HG03342 (cell line): Measurements from ENCODE around the gene INPP5K.
"Not testable (repeated sequence)": the region's sequence is repeated elsewhere in the genome, so short reads cannot be mapped to it uniquely, and the experiment has no call there.

ENCODE experiments used
- ATAC-seq: cut with Tn5 transposase; IDR thresholded peaks from one replicate; pipeline ENCODE4 v1.9.1; 2021; ENCODE audit warnings: mild to moderate bottlenecking, moderate library complexity; ENCODE audit not compliant: unreplicated experiment

INPP5K gene

GRCh38 chr17:1548032-1548431 is 31.6 kb upstream of the INPP5K start:
- no peak for ATAC-seq

DNA sequence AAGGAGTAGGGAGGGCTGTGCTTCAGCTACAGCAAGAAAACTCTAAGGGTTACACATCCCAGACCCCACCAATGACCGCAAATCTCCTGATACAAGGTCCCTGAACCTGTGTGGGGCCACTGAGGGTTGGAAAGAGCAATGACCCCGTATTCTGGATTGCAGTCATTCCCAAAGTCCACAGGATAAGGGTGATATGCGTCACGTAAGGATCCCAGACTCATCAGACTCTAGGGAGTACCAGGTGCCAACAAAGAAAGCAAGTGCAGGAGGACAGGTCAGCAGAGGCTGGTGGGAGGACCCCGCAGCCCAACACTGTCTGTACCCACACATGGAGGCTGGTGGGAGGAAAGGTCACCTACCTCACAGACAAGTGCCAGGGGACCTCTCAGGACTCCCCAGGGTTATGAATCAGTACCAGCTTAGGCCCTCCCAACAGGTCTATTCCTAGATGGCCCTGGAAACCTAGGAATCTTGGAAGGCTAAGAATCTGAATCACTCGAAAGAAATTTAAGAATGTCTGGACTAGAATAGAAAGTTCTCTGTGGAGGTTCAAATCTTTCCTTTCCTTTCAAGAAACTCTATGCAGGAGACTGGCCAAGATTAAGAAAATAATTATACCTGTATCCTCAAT is 30.0 kb upstream of the INPP5K start:
- ATAC-seq: no peak

GRCh38 chr17:1545618-1546017 is 29.2 kb upstream of the INPP5K start:
- no peak for ATAC-seq

- no peak for ATAC-seq
Measured at GRCh38 chr17:1542316-1542715, 25.9 kb upstream of the INPP5K start.

DNA sequence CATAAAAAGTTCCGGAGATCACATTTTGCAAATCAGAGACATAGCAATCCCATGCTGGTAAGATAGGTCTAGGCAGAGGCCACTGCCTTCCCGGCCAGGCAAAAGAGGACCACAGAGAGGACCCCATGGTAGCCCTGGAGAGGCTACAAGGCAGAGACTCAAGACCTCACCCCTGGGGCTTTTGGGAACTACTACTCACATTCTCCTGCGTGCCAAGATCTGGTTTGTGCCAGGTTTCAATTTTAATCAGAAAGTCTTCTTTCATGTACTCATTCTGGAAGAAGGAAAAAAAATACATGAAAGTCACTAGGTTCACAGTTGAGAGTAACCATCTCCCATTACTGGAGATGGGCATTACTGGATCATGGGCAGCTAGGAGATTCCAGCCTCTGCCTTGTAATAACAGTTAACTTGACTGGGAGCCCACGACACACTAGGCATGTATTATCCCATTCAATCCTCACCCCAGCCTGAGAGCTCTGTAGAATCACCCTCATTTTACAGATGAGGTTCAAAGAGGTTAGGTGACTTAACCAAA is 25.0 kb upstream of the INPP5K start:
- no peak for ATAC-seq

DNA sequence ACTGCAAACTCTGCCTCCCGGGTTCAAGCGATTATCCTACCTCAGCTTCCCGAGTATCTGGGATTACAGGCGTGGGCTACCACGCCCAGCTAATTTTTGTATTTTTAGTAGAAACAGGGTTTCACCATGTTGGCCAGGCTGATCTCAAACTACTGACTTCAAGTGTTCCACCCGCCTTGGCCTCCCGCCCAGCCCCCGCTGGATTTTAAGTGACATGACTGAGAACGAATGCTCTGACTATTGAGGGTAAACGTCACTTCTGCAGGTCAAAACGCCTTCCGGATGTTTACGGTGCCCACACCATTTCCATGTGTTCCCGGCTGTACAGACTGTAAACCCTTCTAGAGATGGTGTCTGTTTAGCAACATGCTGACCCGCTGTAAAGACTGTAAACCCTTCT is 23.4 kb upstream of the INPP5K start:
- no peak for ATAC-seq

GRCh38 chr17:1535737-1536136 is 19.3 kb upstream of the INPP5K start:
- no peak for ATAC-seq

DNA sequence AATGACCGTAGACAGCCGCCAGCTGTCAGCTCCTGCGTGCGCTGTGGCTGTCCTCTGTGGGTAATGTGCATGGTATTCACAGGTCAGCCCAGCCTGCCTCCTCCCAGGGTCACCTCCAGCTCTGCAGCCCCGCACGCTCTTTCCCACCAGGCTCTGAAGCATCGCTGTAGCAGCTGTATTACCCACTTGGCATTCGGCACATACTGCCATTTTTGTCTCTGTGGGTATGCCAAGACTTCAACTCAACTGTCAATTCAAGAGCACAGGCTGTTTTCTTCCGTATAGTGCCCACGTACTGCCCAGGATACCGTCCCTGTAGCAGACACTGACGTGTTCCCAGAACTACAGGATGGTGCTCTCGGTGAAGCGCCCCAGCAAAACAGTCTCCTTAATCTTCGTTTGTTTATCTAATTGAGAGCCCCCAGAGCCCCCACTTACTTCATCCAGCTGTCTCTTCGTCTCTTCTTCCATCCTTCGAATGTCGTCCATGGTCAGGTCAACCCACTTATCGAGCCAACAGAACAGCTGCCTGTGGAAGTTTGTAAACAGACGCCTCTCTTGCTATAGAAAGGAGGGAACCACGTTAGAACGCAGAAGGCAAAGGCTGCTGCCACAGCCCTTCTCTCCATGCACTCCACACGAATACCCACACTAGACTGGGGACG is 17.4 kb upstream of the INPP5K start:
- ATAC-seq: no peak

DNA sequence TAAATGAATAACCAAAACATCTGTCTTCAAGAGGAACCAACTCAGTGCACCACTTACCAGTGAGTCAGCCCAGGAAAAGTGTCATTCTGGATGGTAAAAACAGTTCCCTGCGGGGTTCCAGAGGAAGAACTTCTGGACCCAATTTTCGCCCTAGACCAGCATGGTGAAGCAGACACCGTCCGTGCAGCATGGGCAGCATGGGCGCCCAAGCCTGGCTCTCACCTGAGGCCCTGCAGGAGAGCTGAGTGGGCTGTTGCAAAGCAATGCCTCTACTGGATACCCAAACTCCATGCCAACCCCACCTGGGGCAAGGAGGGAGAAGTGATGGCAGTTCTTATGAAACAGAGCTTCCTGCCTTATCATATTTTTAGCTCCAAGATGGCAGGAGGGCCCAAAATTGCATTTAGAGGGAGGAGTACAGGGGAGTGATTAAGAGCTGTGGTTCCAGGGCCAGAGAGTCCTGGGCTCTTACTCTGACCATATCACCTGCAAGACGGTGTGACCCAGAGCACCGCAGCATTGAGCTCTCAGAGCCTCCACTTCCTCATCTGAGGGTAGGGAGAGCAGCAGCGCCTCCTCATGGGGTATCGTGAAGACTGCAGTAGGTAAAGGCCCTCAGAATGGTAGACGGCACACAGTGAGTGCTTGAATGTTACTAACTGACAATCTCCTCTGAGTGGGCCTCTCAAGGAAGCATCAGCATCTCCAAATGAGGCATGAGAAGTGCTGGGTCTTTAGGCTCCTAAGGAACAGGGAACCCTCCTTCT is 16.6 kb upstream of the INPP5K start:
- no peak for ATAC-seq

- ATAC-seq: no peak
Measured at GRCh38 chr17:1529863-1530262, 13.5 kb upstream of the INPP5K start.

GRCh38 chr17:1526876-1527275 is 10.5 kb upstream of the INPP5K start:
- not testable (repeated sequence) for ATAC-seq

- ATAC-seq: no peak
Measured at GRCh38 chr17:1522626-1523025, 6.2 kb upstream of the INPP5K start.

GRCh38 chr17:1521086-1521640 is 4.8 kb upstream of the INPP5K start:
- ATAC-seq: no peak

- ATAC-seq: no peak
Measured at GRCh38 chr17:1519678-1520077, 3.3 kb upstream of the INPP5K start.

- ATAC-seq: no peak
Measured at GRCh38 chr17:1518410-1518809, 2.0 kb upstream of the INPP5K start.

DNA sequence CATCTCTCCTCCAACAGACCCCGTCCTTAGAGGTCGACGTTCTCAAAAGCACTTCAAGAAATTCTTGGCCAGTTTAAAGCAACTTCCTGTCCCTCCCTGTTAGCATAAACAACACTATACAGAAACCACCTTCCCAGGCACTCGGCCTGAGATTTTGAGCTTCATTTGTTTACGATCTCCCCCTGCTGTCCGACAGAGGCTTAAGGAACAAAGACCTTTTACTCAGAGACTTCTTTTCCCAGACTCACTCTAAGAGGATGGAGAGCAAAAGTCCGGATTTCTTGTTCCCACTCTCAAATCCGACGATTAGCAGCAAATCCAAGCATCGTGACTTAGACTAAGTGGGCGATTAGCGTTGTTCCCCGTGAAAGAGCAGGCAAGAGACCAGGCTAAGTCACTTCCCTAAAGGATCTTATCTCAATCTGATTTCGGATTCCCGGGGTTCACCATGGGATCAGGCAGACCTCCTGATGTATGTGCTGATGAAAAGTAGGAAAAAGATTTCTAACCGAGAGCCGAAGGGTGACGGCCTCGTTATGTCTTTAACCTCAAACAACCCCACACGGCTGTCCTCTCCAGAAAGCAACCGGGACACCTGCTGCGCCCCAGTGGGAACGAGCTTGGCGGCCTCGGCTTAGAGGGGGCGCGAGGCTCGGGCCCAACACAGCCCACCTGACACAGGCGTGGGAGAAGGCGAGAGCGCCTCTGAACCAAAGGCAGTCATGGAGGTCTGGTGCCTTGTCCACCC is 598 bp downstream of the INPP5K start:
- ATAC-seq: peak; percentile 15

GRCh38 chr17:1512351-1512750 is 4.1 kb downstream of the INPP5K start:
- no peak for ATAC-seq

- no peak for ATAC-seq
Measured at GRCh38 chr17:1511756-1512321, 4.6 kb downstream of the INPP5K start.

GRCh38 chr17:1511290-1511689 is 5.1 kb downstream of the INPP5K start:
- ATAC-seq: no peak

GRCh38 chr17:1509290-1509881 is 7.0 kb downstream of the INPP5K start:
- no peak for ATAC-seq
